GM19468 (cell line): ENCODE measurements around the gene PACC1.
"Not testable (repeated sequence)": the region's sequence is repeated elsewhere in the genome, so short reads cannot be mapped to it uniquely, and the experiment has no call there.

Source experiments
- ATAC-seq: cut with Tn5 transposase; IDR thresholded peaks from one replicate; pipeline ENCODE4 v1.9.1; 2021; ENCODE audit warnings: mild to moderate bottlenecking, moderate library complexity, moderate number of reproducible peaks; ENCODE audit not compliant: unreplicated experiment; ENCODE audit errors: extremely low read depth

PACC1 gene

GRCh38 chr1:212351588-212352362 is 62.9 kb downstream of the PACC1 start:
- no peak for ATAC-seq

- no peak for ATAC-seq
Measured at GRCh38 chr1:212346601-212347000, 68.1 kb downstream of the PACC1 start.

- no peak for ATAC-seq
Measured at GRCh38 chr1:212344905-212345304, 69.8 kb downstream of the PACC1 start.

GRCh38 chr1:212341090-212341489 is 73.6 kb downstream of the PACC1 start:
- no peak for ATAC-seq

GRCh38 chr1:212329105-212329504 is 85.6 kb downstream of the PACC1 start:
- ATAC-seq = no peak

- no peak for ATAC-seq
Measured at GRCh38 chr1:212328248-212328647, 86.4 kb downstream of the PACC1 start.

GRCh38 chr1:212326541-212326940 is 88.1 kb downstream of the PACC1 start:
- ATAC-seq = no peak

GRCh38 chr1:212323066-212323465 is 91.6 kb downstream of the PACC1 start:
- ATAC-seq = no peak

GRCh38 chr1:212321031-212321430 is 93.7 kb downstream of the PACC1 start:
- ATAC-seq = not testable (repeated sequence)

GRCh38 chr1:212317916-212318315 is 96.8 kb downstream of the PACC1 start:
- ATAC-seq = no peak

GRCh38 chr1:212315907-212316306 is 98.8 kb downstream of the PACC1 start:
- ATAC-seq = no peak

- no peak for ATAC-seq
Measured at GRCh38 chr1:212315184-212315583, 99.5 kb downstream of the PACC1 start.
